Astrocyte (in vitro differentiated cells and primary cell): ENCODE data around the gene SIK3. TPM values are rescaled to one million over a fixed set of nuclear protein-coding genes. Genes with fewer than 3 reads are reported as not detected.
A peak's percentile ranks its signal among the peaks of the same experiment; 100 is the strongest.

Source experiments
- DNase-seq: peaks from one replicate; pipeline ENCODE4 v3.0.0-alpha.2; 2010; ENCODE audit warnings: low read depth
- FAIRE-seq: peaks from 2 replicates; lab custom pipeline; 2011; peaks lifted over from hg19 to GRCh38; lab: Jason Lieb, UNC
- H2AFZ ChIP-seq: 2 replicates; pipeline ENCODE4 v1.6.0; 2012; ENCODE audit warnings: low read depth, low read length, inconsistent platforms
- H3K27ac ChIP-seq: 2 replicates; pipeline ENCODE4 v1.5.1; 2011; ENCODE audit warnings: low read depth, low read length, inconsistent platforms
- H3K27me3 ChIP-seq: 2 replicates; pipeline ENCODE4 v1.6.0; 2011; ENCODE audit warnings: low read length, inconsistent platforms; ENCODE audit not compliant: insufficient read depth
- H3K36me3 ChIP-seq: 2 replicates; pipeline ENCODE4 v1.5.1; 2011; ENCODE audit warnings: low read length, inconsistent platforms; ENCODE audit not compliant: insufficient read depth
- H3K4me1 ChIP-seq: 2 replicates; pipeline ENCODE4 v1.5.1; 2011; ENCODE audit warnings: low read length, inconsistent platforms; ENCODE audit not compliant: insufficient read depth
- H3K4me2 ChIP-seq: 2 replicates; pipeline ENCODE4 v1.6.0; 2012; ENCODE audit warnings: low read length, inconsistent platforms
- H3K4me3 ChIP-seq: 2 replicates; pipeline ENCODE4 v1.5.1; 2011; ENCODE audit warnings: low read depth, mild to moderate bottlenecking, low read length, inconsistent platforms; ENCODE audit not compliant: insufficient read depth
- H3K79me2 ChIP-seq: 2 replicates; pipeline ENCODE4 v1.6.0; 2012; ENCODE audit warnings: mild to moderate bottlenecking, low read length, inconsistent platforms; ENCODE audit not compliant: insufficient read depth
- H3K9ac ChIP-seq: 2 replicates; pipeline ENCODE4 v1.6.0; 2012; ENCODE audit warnings: mild to moderate bottlenecking, low read length, inconsistent platforms
- H3K9me3 ChIP-seq: 2 replicates; pipeline ENCODE4 v1.5.1; 2012; ENCODE audit warnings: low read depth, mild to moderate bottlenecking, low read length, inconsistent platforms; ENCODE audit not compliant: insufficient read depth
- H4K20me1 ChIP-seq: 2 replicates; pipeline ENCODE4 v1.6.0; 2012; ENCODE audit warnings: low read length, inconsistent platforms; ENCODE audit not compliant: insufficient read depth
- H3K27ac Mint-ChIP-seq: one replicate; pipeline ENCODE4 v1.8.0; 2021; ENCODE audit warnings: mild to moderate bottlenecking, mixed read lengths; ENCODE audit not compliant: unreplicated experiment
- H3K27me3 Mint-ChIP-seq: one replicate; pipeline ENCODE4 v1.8.0; 2021; ENCODE audit warnings: low read depth, mixed read lengths; ENCODE audit not compliant: unreplicated experiment
- H3K36me3 Mint-ChIP-seq: one replicate; pipeline ENCODE4 v1.8.0; 2021; ENCODE audit warnings: low read depth, mixed read lengths; ENCODE audit not compliant: unreplicated experiment
- H3K4me1 Mint-ChIP-seq: one replicate; pipeline ENCODE4 v1.8.0; 2021; ENCODE audit warnings: low read depth, mixed read lengths; ENCODE audit not compliant: unreplicated experiment
- H3K4me3 Mint-ChIP-seq: one replicate; pipeline ENCODE4 v1.8.0; 2021; ENCODE audit warnings: mild to moderate bottlenecking, moderate library complexity, mixed read lengths; ENCODE audit not compliant: unreplicated experiment
- H3K9me3 Mint-ChIP-seq: one replicate; pipeline ENCODE4 v1.8.0; 2021; ENCODE audit warnings: mild to moderate bottlenecking, mixed read lengths; ENCODE audit not compliant: unreplicated experiment
- CTCF ChIP-seq: IDR thresholded peaks from 2 replicates; pipeline ENCODE4 v1.5.1; 2011; ENCODE audit warnings: low read depth, mild to moderate bottlenecking, inconsistent platforms, low read length, moderate library complexity; ENCODE audit not compliant: insufficient read depth
- EZH2 ChIP-seq: IDR thresholded peaks from 2 replicates; pipeline ENCODE4 v1.6.1; 2012; ENCODE audit warnings: mild to moderate bottlenecking, low read length, inconsistent platforms; ENCODE audit not compliant: insufficient read depth
- total RNA-seq: library from RNA; stranded (reverse); gene quantifications from 2 replicates; pipeline ENCODE4 v1.2.1, GENCODE V29; 2021

Gene SIK3
- total RNA-seq, 1 donor from 2014 or later: 34.4 TPM

GRCh38 chr11:117095284-117096161 lies 2.7 kb downstream of the SIK3 start:
- TF ChIP-seq EZH2 (no peak), CTCF (no peak)

GRCh38 chr11:117094776-117095175 lies 3.5 kb downstream of the SIK3 start:
- DNase-seq (peak; percentile 69), FAIRE-seq (no peak)
- Histone ChIP-seq H3K4me1 (peaks cover 30% of the 10 kb centered on the region), H3K36me3 (no peaks in the 10 kb centered on the region), H2AFZ (no peak overlapping the region), H3K4me3 (no peak overlapping the region), H3K9ac (no peak overlapping the region), H4K20me1 (peaks cover 64% of the 10 kb centered on the region), H3K79me2 (peaks cover 83% of the 10 kb centered on the region), H3K27me3 (no peaks in the 10 kb centered on the region), H3K4me2 (peak overlapping the region; percentile 95), H3K27ac (no peak overlapping the region), H3K9me3 (no peaks in the 10 kb centered on the region)
- H3K4me3 Mint-ChIP-seq: peak overlapping the region; percentile 46
- no peaks in the 10 kb centered on the region for H3K27me3 Mint-ChIP-seq
- no peaks in the 10 kb centered on the region for H3K9me3 Mint-ChIP-seq
- peaks cover 5% of the 10 kb centered on the region for H3K36me3 Mint-ChIP-seq
- peaks cover 30% of the 10 kb centered on the region for H3K4me1 Mint-ChIP-seq
- TF ChIP-seq EZH2 (no peak), CTCF (no peak)
- peak overlapping the region; percentile 29 for H3K27ac Mint-ChIP-seq

More at GRCh38 chr11:117095284-117096161, 2.7 kb downstream of the SIK3 start:
- Histone ChIP-seq H3K9me3 (no peaks in the 10 kb centered on the region), H2AFZ (no peak overlapping the region), H3K4me1 (peaks cover 30% of the 10 kb centered on the region), H4K20me1 (peaks cover 58% of the 10 kb centered on the region), H3K9ac (no peak overlapping the region), H3K4me3 (no peak overlapping the region), H3K27ac (no peak overlapping the region), H3K36me3 (no peaks in the 10 kb centered on the region), H3K4me2 (peak overlapping the region; percentile 95), H3K79me2 (peaks cover 77% of the 10 kb centered on the region), H3K27me3 (no peaks in the 10 kb centered on the region)
- FAIRE-seq: peak; percentile 52
- Mint-ChIP-seq H3K36me3 (peaks cover 5% of the 10 kb centered on the region), H3K27me3 (no peaks in the 10 kb centered on the region), H3K4me3 (peak overlapping the region; percentile 99), H3K9me3 (no peaks in the 10 kb centered on the region), H3K27ac (peak overlapping the region; percentile 21), H3K4me1 (peaks cover 26% of the 10 kb centered on the region)
- peak; percentile 26 for DNase-seq
